Smooth muscle cell (in vitro differentiated cells): Measurements from ENCODE around the gene PNMA8B. TPM values are rescaled to one million over a fixed set of nuclear protein-coding genes. Genes with fewer than 3 reads are reported as not detected.

Source experiments
- DNase-seq: peaks from one replicate; lab custom pipeline; 2025; ENCODE audit not compliant: unreplicated experiment; lab: John Stamatoyannopoulos, UW
- H2AFZ ChIP-seq: fragments of 200-600 bp; sonication (generic); 2 replicates; pipeline ENCODE4 v1.6.0; 2016; ENCODE audit warnings: antibody characterized with exemption, low read depth, mild to moderate bottlenecking
- H3F3A ChIP-seq: fragments of 200-600 bp; sonication (generic); 2 replicates; pipeline ENCODE4 v1.6.0; 2017; ENCODE audit warnings: antibody characterized with exemption, low read depth
- H3K27ac ChIP-seq: fragments of 200-600 bp; sonication (generic); 2 replicates; pipeline ENCODE4 v1.5.1; 2016; ENCODE audit warnings: low read depth, mild to moderate bottlenecking
- H3K27me3 ChIP-seq: fragments of 200-600 bp; sonication (generic); 2 replicates; pipeline ENCODE4 v1.6.1; 2016; ENCODE audit warnings: low read depth, mild to moderate bottlenecking
- H3K36me3 ChIP-seq: fragments of 200-600 bp; sonication (generic); 2 replicates; pipeline ENCODE4 v1.5.1; 2016; ENCODE audit warnings: low read depth
- H3K4me1 ChIP-seq: fragments of 200-600 bp; sonication (generic); 2 replicates; pipeline ENCODE4 v1.5.1; 2016; ENCODE audit warnings: low read depth
- H3K4me2 ChIP-seq: fragments of 200-600 bp; sonication (generic); 2 replicates; pipeline ENCODE4 v1.6.0; 2016; ENCODE audit warnings: mild to moderate bottlenecking
- H3K4me3 ChIP-seq: fragments of 200-600 bp; sonication (generic); 2 replicates; pipeline ENCODE4 v1.5.1; 2016; ENCODE audit warnings: mild to moderate bottlenecking
- H3K79me2 ChIP-seq: fragments of 200-600 bp; sonication (generic); 2 replicates; pipeline ENCODE4 v1.6.0; 2016; ENCODE audit warnings: low read depth, mild to moderate bottlenecking
- H3K9ac ChIP-seq: fragments of 200-600 bp; sonication (generic); 2 replicates; pipeline ENCODE4 v1.6.0; 2016; ENCODE audit warnings: low read depth
- H3K9me3 ChIP-seq: fragments of 200-600 bp; sonication (generic); replicated peaks from 2 replicates; pipeline ENCODE4 v1.5.1; 2016; ENCODE audit warnings: low read depth
- H4K20me1 ChIP-seq: fragments of 200-600 bp; sonication (generic); 2 replicates; pipeline ENCODE4 v1.6.0; 2016; ENCODE audit warnings: low read depth
- CTCF ChIP-seq: fragments of 200-600 bp; sonication (generic); IDR thresholded peaks from 2 replicates; pipeline ENCODE4 v1.5.1; 2017; ENCODE audit warnings: borderline replicate concordance, mild to moderate bottlenecking, antibody characterized with exemption; ENCODE audit not compliant: insufficient read depth, poor library complexity, severe bottlenecking
- WGBS: methylation state at CpG from one replicate; pipeline ENCODE4 v1.1.7; 2016; ENCODE audit warnings: low lambda C conversion rate; 5-methylcytosine and 5-hydroxymethylcytosine counted together
- polyA plus RNA-seq: library from polyadenylated mRNA; unstranded; fragments of >200 nt; fragmentation: Nextera tagmentation; extraction: Ambion mirVana; gene quantifications from 2 replicates; pipeline ENCODE4 v1.2.1, GENCODE V29; 2016
- total RNA-seq: library from RNA; depleted of rRNA; stranded (reverse); fragments of >200 nt; gene quantifications from 2 replicates; pipeline ENCODE4 v1.2.3, GENCODE V29; 2014

The PNMA8B gene
- total and polyA plus RNA-seq, 2 experiments from 2014 or later: 1.0 to 1.2 TPM

GRCh38 chr19:46494941-46495785, 504 bp downstream of the PNMA8B start:
- Histone ChIP-seq H3K9ac (no peak overlapping the region), H3K27me3 (no peaks in the 10 kb centered on the region), H2AFZ (peak overlapping the region; percentile 85), H3K4me1 (peaks cover 15% of the 10 kb centered on the region), H3K9me3 (no peaks in the 10 kb centered on the region), H3K4me3 (peak overlapping the region; percentile 46), H4K20me1 (no peaks in the 10 kb centered on the region), H3K4me2 (peak overlapping the region; percentile 86), H3K36me3 (no peaks in the 10 kb centered on the region), H3K79me2 (no peaks in the 10 kb centered on the region), H3K27ac (no peak overlapping the region), H3F3A (no peaks in the 10 kb centered on the region)
- no peak for TF ChIP-seq CTCF
- no peak for DNase-seq
- 68% methylated on average over 48 of the region's 49 CpGs for WGBS

- no peak overlapping the region for H3K4me2 ChIP-seq
- no peaks in the 10 kb centered on the region for H3K27me3 ChIP-seq
- H3F3A ChIP-seq: no peaks in the 10 kb centered on the region
- H4K20me1 ChIP-seq: no peaks in the 10 kb centered on the region
- peaks cover 15% of the 10 kb centered on the region for H3K4me1 ChIP-seq
- H3K27ac ChIP-seq: no peak overlapping the region
- no peak overlapping the region for H3K9ac ChIP-seq
- no peaks in the 10 kb centered on the region for H3K9me3 ChIP-seq
- no peaks in the 10 kb centered on the region for H3K36me3 ChIP-seq
- no peak for TF ChIP-seq CTCF
- no peaks in the 10 kb centered on the region for H3K79me2 ChIP-seq
- DNase-seq: no peak
- no peak overlapping the region for H3K4me3 ChIP-seq
- H2AFZ ChIP-seq: no peak overlapping the region
- 96% methylated on average over 67 of the region's 67 CpGs for WGBS
Observed at GRCh38 chr19:46494146-46494940, 1.3 kb downstream of the PNMA8B start.

GRCh38 chr19:46493236-46494145, 2.2 kb downstream of the PNMA8B start:
- Histone ChIP-seq H3K4me3 (peak overlapping the region; percentile 23), H3K4me1 (peaks cover 15% of the 10 kb centered on the region), H3K79me2 (no peaks in the 10 kb centered on the region), H3K36me3 (no peaks in the 10 kb centered on the region), H3K9ac (no peak overlapping the region), H2AFZ (no peak overlapping the region), H3K4me2 (peak overlapping the region; percentile 78), H3F3A (no peaks in the 10 kb centered on the region), H4K20me1 (no peaks in the 10 kb centered on the region), H3K9me3 (no peaks in the 10 kb centered on the region), H3K27ac (no peak overlapping the region), H3K27me3 (no peaks in the 10 kb centered on the region)
- no peak for DNase-seq
- WGBS: 45% methylated on average over 75 of the region's 92 CpGs
- no peak for TF ChIP-seq CTCF
